Stimulated activated CD8-positive, alpha-beta memory T cell treated with anti-CD3 and anti-CD28 coated beads, Interleukin-2, amount 100 ng/mL, for 48 hours (primary cell): Measurements from ENCODE around the gene TMEM39B.
"Not testable (repeated sequence)": the region's sequence is repeated elsewhere in the genome, so short reads cannot be mapped to it uniquely, and the experiment has no call there.

Experiments
- DNase-seq, 2 donors: peaks; one replicate each; pipeline ENCODE4 v3.0.0-alpha.2; 2020; ENCODE audit warnings: low read depth in 2 of 2

The TMEM39B gene

DNA sequence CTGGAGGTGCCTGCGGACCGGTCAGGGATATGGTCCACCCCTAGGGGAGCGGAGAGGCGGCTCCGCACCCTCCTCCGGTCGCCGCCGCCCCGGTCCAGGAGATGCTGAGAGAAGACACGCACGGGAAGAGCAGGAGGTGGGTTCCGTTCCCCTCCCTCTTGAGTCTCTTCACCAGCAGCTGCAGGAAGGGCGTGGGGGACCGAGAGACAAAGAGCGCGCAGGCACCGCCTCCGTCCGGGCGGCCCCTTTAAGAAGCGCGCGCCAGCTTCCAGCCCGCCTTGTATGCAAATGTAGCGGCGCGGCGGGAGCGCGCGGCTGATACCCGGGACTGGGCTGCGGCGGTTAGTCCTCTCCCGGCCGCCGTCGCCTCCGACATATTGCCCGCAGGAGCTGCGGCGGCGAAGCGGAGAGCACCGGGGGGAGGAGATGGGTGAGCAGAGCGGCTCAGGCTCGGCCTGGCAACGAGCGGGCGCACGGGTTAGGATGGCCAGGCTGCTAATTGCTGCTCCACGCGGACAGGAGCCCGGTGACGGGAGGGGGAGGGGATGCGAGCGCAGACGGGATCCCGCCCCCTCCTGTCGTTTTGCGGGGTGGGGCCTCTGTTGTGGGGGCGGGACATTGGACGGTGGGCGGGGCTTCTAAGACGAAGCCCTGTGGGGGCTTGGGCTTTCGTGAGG lies at the start of gene TMEM39B:
Gene TMEM39B, plus strand, starts transcription at position 318 of the 677 bp plus-strand sequence. Its CDS starts 109 bp downstream, at position 427.
- peak; percentile 88 to 90 for DNase-seq

DNA sequence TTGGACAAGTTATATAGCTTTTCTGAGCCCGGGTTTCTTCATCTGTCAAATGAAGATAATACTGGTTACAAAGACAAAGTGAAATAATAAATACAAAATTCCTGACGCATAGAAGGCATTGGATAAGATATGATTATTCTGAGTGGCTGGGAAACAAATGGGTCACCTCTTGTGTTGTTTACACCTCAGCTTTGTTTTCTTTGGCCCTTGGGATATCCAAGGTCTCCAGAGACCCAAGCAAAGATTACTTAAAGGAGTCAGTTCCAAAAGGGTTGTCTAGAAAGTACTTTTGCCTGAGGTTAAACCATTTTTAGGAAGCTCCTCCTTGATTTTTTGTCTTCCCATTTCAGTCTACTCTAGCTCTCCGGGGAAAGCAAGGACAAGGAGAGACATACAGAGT lies 49.4 kb upstream of the TMEM39B start:
- no peak for DNase-seq

DNA sequence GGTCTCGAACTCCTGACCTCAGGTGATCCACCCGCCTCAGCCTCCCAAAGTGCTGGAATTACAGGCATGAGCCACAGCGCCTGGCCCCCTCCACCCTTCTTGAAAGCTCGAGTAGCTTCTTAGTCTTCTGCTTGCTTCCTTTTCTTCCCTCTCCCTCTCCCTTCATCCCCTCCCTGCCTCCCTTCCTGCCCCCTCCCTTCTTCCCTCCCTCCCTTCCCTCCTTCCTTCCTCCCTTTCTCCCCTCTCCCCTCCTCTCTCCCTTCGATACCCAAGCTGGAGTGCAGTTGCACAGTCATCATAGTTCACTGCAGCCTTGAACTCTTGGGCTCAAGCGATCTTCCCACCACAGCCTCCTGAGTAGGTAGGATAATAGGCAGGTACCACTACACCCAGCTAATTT lies 47.2 kb upstream of the TMEM39B start:
- DNase-seq: no peak

DNA sequence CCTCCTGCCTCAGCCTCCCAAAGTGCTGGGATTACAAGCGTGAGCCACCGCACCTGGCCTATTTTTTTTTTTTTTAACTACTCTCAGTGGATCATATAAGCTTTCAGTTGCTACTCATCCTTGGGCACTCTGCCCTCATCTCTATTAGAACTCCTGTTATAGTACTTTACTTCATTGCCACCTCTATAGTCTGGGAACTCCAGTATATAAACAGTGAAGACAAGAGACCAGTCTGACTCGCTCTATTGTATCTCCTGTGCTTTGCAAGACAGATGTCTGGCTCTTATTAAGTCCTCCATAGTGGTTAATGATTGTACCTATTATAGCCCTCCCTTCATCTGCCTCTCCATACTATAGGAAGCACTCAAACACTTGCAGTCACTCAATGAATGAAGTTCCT lies 44.0 kb upstream of the TMEM39B start:
- DNase-seq: no peak

DNA sequence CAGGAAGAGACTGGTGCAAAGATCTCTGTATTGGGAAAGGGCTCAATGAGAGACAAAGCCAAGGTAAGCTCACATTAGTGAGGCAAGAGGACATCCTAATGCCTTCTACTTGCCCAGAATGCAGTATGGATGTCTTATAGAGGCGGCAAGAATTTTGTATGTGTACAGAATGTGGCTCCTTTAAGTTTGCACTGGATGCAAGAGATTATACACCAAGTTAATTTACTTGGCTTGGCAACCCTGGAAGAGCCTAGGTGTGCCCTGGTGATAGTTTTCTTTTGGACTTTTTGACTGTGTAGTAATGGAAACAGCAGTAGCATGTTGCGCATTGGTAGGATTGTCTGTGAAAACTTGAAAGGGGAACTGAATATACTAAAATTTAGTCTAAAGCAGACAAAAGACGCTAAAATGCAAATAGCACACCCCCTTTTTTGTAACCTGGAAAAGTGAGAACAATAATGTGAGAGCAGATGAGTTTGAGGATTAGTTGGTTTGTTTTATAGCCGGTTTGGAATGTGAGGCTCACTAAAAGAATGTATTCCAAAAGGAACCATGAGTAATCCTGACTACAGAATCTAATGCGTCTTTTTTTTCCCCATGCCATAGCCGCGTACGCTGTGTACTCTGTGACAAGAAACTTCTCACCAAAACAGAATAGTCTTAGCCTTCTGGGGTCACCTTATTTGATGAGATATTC lies 41.0 kb upstream of the TMEM39B start:
- no peak for DNase-seq

DNA sequence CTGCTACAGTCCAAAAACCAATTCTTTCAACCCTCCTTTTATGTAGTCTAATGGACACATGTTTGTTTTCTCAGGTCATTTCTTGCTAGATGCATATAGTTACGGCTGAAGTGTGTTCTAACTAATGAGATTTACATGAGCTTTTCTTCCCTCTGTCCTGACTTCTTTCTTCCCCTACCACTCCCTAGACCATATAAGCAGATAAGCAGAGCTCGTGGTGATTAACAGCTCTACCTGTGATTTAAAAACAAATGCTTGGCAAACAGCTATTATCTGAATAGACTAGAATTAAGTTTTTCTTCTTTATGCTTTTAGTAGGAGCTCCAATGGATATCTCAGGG lies 40.5 kb upstream of the TMEM39B start:
- DNase-seq: no peak

DNA sequence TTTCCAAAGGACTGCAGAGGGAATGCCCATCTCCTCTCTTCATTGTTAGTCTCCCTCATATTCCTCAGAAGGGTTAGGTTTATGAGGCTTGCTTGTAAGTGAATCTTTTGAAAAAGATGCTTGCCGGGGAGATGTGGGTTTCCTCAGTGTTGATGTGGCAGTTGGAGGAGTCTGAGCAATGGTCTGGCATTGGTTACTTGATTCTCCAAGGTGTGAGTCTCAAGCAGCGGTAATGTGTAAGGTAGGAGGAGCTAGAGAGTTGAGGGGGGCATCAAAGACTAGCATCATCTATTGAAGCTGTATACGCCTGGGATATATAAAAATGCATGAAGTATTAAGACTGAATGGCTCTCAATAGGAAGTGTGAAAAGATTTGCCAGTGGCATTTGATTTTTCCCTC lies 37.6 kb upstream of the TMEM39B start:
- no peak for DNase-seq

DNA sequence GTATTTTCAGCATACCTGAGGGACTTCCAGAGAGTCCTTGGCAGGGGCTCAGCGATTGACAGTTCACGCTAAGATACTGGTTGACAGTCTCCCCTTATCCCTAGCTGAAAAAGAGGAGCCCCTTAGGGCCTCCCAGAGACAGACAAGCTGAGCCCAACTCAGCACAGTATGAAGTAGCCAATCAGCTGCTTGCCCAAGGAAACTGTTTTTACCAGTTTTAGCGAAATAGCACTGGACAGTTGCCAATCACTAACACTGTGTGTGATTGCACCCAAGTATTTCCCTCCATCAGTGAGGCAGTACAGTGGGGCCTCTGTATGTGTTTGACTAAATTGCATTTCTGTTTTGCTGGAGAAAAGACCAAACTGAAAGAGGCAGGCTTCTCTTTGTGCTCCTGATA lies 32.0 kb upstream of the TMEM39B start:
- no peak for DNase-seq

DNA sequence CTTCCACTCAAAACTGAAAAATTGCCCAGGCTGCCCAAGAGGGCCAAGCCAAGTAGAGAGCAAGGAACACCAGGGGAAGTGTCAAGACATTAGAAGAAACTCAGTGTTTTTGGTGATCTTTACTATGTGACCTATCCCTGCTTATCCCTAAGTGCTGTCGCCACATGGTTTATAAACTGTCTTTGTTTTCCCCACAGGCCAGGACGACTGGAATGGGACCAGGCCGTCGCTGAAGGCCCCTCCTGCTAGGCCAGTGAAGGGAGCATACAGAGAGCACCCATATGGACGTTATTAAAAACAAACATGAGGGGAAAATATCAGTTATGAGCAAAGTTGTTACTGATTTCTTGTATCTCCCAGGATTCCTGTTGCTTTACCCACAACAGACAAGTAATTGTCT lies 30.4 kb upstream of the TMEM39B start:
- no peak for DNase-seq

DNA sequence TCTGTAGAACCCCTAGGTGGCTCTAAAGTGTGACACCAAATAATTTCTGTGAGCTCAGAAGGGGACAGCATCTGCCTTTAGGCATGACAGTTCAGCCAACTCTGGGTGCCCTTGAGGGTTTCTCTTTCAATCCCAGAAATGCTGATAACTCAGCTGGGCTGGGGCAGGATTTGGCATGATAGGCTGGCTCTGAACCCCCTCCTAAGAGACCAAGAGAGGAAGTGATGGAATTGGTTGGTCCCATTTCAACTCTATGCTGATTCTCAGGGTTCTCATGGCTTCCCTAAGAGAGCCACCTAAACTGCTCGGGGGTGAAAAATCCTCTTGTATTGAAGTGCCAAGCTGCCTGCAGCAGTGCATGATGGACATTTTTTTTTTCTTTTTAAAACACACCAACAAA lies 28.5 kb upstream of the TMEM39B start:
- no peak for DNase-seq

DNA sequence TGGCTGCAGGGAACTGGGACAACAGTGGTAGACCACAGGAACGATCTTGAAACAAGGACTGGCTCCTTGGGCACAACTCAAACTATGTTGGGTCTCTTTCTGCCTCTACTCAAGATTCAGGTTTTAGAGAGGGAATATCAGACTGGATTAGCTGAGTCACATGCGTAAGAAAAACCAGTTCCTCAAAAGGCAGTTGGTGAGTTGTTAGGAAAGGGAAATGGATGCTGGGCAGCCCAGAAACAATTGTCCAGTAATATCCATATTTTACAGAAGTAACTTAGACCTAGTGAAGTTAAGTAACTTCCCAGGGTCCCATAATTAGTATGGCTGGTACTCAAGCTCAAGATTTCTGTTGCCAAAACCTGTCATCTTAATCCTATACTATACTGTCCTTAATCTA lies 27.0 kb upstream of the TMEM39B start:
- no peak for DNase-seq

DNA sequence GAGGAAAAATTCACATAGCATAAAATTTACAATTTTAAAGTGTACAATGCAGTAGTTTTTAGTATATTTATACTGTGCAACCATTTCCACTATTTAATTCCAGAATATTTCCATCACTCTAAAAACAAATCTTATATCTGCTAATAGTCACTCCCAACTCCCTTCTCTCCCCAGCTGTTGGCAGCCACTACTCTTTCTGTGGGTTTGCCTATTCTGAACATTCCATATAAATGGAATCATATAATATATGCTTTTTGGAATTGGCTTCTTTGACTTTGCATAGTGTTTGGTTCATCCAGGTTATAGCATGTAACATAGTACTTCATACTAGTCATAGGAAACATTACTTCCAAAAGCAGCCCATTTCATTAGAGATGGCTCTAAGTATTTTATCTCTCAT lies 25.0 kb upstream of the TMEM39B start:
- no peak for DNase-seq

DNA sequence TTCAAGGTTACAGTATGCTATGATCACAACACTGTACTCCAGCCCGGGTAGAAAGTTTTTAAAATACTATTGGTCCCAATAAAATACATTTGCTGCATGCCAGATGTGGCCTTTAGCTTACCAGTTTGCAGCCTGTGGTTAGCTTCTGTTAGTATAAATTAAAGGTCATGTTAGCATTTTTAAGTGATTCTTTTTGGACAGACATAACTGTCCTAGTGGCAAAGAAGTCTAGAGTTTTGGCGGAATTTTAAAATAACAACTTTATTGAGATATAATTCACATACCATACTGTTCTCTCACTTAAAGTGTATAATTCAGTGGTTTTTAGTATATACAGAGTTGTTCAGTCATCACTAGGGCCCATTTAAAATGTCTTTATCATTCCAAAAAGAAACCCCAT lies 24.3 kb upstream of the TMEM39B start:
- DNase-seq: no peak

DNA sequence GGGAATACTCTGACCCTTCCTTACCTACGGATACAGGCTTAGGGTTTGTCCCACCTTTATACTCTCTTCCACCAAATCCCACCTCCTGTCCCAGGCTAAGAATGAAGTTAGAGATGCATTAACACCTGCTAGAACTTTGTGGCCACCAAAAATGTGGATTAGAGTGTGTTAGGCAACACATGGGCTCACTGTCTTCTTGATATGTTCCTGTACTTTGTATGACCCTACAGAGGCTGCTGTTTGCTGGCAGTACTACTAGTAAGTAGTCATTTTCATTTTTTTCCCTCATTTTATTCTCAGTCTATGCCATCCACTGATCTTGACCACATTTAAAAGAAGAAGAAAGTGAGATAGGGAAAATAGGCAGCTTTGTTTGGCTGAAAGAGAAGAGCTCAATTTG lies 21.0 kb upstream of the TMEM39B start:
- DNase-seq: no peak

DNA sequence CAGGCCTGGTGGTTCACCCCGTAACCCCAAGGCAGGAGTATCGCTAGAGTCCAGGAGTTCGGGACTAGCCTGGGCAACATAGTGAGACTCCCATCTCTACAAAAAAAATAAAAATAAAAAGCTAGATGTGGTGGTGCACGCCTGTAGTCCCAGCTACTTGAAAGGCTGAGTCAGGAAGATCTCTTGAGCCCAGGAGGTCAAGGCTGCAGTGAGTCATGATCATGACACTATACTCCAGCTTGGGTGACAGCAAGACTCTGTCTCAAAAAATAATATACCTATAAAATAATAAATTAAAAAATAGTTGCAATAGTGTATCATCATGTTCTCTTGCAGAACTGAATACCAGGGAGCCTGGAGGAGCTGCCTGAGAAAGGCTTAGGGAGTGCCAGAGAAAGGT lies 19.9 kb upstream of the TMEM39B start:
- no peak for DNase-seq

DNA sequence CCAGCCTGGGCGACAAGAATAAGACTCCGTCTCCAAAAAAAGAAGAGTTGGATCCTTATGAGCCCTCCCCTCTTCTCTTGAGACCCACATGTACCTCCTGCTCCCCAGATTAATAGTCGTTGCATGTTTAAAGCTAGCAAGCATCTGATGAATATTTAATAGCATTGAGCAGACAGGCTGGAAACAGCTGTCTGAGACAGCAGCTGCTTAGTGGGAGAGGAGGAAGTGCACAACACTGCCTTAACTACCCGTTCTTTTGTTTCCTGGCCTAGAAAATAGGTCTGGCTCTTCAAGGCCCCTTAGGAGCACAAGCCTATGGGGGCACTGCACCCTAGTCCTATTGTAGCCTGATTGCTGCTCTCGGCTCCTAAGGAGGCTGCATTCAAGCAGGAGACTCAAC lies 17.3 kb upstream of the TMEM39B start:
- no peak for DNase-seq

DNA sequence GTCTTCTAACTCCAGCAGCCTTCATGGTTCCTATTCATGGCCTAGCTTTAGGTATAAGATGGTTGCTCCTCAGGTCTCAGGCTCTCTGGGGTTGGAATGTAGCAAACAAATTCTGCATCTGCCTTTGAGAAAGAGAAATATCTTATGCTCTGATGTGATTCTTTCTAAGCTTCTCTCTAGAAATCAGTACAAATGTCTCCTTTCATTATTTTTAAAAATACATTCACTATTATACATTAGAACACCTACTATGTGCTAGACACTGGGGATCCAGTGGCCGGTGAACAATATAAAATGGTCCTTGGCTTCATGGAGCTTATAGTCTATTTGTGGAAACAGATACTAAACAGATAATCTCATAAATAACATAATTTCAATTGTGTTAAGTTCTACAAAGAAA lies 16.1 kb upstream of the TMEM39B start:
- no peak for DNase-seq

DNA sequence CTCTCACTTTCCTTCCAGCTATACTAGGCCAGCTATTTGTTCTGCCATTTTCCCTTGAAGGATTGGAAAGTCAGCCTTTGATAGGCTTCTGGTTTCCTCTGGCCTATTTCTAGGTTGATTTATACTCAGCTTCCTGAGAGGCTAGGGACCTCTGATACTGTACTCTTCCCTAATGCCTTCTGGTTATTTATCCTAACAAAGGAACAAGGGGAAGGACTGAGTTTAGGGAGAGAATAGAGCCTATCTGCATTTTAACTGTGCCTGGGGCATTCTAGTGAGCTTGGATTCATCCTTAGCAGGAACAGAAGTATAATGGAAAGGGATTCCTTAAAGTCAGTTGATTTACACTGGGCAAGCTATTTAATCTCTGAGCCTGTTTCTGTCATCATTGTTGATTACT lies 11.8 kb upstream of the TMEM39B start:
- DNase-seq: no peak

DNA sequence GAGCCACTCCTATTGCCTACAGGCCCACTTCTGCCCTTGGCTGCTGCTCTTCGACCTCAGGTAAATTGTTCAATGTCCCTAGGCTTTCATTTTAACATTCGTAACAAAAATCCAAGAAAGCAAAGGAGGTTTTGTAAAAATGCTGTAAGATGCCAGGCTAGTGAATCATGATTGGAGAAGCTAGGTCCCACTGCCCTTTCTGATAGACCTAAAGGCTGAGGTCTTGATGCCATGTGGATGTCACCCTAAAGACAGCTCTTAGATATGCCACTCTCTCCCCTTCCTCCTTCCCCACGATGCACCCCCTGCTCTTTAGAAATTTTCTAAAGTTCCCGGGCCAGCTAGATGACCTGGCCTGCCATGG lies 9.9 kb upstream of the TMEM39B start:
- DNase-seq: no peak

DNA sequence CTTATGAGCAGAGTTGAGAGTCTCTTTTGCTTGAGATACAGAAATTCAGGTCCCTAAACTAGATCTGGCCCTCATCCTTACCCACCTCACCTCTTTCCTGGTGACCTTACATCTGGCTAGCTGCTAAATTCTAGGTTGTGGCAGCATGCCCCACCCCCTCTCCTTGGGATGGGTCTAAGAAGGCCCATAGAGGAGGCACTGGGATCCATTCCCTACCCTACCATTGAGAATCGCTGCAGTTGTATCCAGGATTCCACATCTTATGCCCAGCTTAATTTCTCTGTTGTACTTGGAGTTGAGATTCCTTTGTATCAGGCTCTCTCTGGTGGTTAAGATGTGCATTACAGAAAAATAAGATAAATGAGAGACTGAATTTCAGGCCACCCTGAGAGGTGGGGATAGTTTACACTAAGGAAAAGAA lies 9.5 kb upstream of the TMEM39B start:
- DNase-seq: no peak

DNA sequence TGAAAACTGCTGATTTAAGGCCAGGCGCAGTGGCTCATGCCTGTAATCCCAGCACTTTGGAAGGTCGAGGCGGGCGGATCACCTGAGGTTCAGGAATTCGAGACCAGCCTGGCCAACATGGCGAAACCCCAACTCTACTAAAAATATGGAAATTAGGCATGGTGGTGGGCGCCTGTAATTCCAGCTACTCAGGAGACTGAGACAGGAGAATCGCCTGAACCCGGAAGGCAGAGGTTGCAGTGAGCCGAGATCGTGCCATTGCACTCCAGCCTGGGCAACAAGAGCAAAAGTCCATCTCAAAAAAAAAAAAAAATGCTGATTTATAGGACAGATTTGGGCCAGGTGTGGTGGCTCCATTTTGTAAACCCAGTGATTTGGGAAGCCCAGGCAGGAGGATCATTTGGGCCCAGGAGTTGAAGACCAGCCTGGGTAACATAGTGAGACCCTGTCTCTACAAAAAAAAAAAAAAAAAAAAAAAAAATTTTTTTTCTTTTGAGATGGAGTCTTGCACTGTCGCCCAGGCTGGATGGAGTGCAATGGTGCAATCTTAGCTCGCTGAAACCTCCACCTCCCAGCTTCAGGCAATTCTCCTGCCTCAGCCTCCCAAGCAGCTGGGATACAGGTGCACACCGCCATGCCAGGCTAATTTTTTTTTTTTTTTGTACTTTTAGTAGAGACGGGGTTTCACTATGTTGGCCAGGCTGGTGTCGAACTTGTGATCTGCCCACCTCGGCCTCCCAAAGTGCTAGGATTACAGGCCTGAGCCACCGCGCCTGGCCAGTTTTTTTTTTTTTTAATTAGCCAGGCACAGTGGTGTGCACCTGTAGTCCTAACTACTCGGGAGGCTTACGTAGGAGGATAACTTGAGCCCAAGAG lies 6.9 kb upstream of the TMEM39B start:
- DNase-seq: not testable (repeated sequence)

DNA sequence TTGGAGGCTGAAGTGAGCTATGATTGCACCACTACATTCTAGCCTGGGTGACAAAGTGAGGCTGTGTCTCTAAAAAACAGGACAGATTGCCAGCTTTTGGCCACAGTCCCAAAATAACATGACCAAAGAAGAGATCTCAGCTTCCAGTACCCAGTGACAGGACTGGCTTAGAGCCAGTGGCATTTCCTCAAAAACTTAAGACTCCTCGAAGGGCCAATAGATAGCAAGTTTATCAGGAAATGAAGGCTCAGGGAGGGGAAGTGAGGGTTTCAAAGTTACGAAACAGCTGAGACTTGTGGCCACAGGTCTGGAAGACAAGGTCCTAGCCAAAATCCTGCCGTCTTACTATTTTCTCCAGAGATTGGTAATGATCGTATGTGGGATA lies 6.3 kb upstream of the TMEM39B start:
- DNase-seq: no peak
